ENCODE measurements around the gene OVCA2.
A peak's percentile ranks its signal among the peaks of the same experiment; 100 is the strongest.

OVCA2 gene

GRCh38 chr17:2076087-2076984, 34.5 kb downstream of the OVCA2 start:
- DNase-seq (ENCODE audit: low spot score): no peak
- no peak for TF ChIP-seq CTCF (IDR thresholded peaks at IDR 0.05; ENCODE audit: extremely low read depth, insufficient read depth, missing control alignments)
- in situ Hi-C loops (cut with MboI; ENCODE audit: low pct_unique_long_range_greater_than_20kb, low sequenced_read_pairs, unreplicated experiment): no loop called here

GRCh38 chr17:2077040-2077439, 35.2 kb downstream of the OVCA2 start:
- no peak for DNase-seq (ENCODE audit: low spot score)
- in situ Hi-C loops (cut with MboI; ENCODE audit: low pct_unique_long_range_greater_than_20kb, low sequenced_read_pairs, unreplicated experiment): no loop called here
- no peak for TF ChIP-seq CTCF (IDR thresholded peaks at IDR 0.05; ENCODE audit: extremely low read depth, insufficient read depth, missing control alignments)

- in situ Hi-C loops (cut with MboI; ENCODE audit: low pct_unique_long_range_greater_than_20kb, low sequenced_read_pairs, unreplicated experiment): no loop called here
- DNase-seq (ENCODE audit: low spot score): no peak
- no peak for TF ChIP-seq CTCF (IDR thresholded peaks at IDR 0.05; ENCODE audit: extremely low read depth, insufficient read depth, missing control alignments)
Observed at GRCh38 chr17:2081564-2081963, 39.7 kb downstream of the OVCA2 start.

GRCh38 chr17:2082003-2082781, 40.4 kb downstream of the OVCA2 start:
- DNase-seq (ENCODE audit: low spot score): no peak
- in situ Hi-C loops (cut with MboI; ENCODE audit: low pct_unique_long_range_greater_than_20kb, low sequenced_read_pairs, unreplicated experiment): no loop called here
- TF ChIP-seq CTCF (IDR thresholded peaks at IDR 0.05; ENCODE audit: extremely low read depth, insufficient read depth, missing control alignments): no peak

GRCh38 chr17:2083613-2084035, 41.8 kb downstream of the OVCA2 start:
- peak; percentile 68 for DNase-seq (ENCODE audit: low spot score)
- in situ Hi-C loops (cut with MboI; ENCODE audit: low pct_unique_long_range_greater_than_20kb, low sequenced_read_pairs, unreplicated experiment): no loop called here
- TF ChIP-seq CTCF (IDR thresholded peaks at IDR 0.05; ENCODE audit: extremely low read depth, insufficient read depth, missing control alignments): peak; percentile 44

GRCh38 chr17:2084036-2084765, 42.4 kb downstream of the OVCA2 start:
- no peak for TF ChIP-seq CTCF (IDR thresholded peaks at IDR 0.05; ENCODE audit: extremely low read depth, insufficient read depth, missing control alignments)
- in situ Hi-C loops (cut with MboI; ENCODE audit: low pct_unique_long_range_greater_than_20kb, low sequenced_read_pairs, unreplicated experiment): no loop called here
- DNase-seq (ENCODE audit: low spot score): no peak
